SK-N-SH (cell line): ENCODE data around the gene PPP1R14C. TPM values are rescaled to one million over a fixed set of nuclear protein-coding genes. Genes with fewer than 3 reads are reported as not detected.

Experiments
- CTCF ChIA-PET: fragments of 300-600, 350-600 bp; formaldehyde crosslinking; extraction: SDS; loops from one replicate; lab custom pipeline; 2021; lab: Yijun Ruan, JAX
- POLR2A ChIA-PET: fragments of 350-600 bp; sonication (Branson Sonifier 250); formaldehyde crosslinking; extraction: SDS; loops from one replicate; lab custom pipeline; 2020; ENCODE audit warnings: antibody characterized with exemption, inconsistent platforms; lab: Yijun Ruan, JAX
- DNase-seq: peaks from one replicate; pipeline ENCODE4 v3.0.0; 2012
- H2AFZ ChIP-seq: fragments of 200-600 bp; sonication (generic); 2 replicates; pipeline ENCODE4 v1.8.1; 2016; ENCODE audit warnings: antibody characterized with exemption, mild to moderate bottlenecking, low read depth
- H3F3A ChIP-seq: fragments of 200-600 bp; sonication (generic); replicated peaks from 2 replicates; pipeline ENCODE3; 2016; ENCODE audit warnings: antibody characterized with exemption, mild to moderate bottlenecking; ENCODE audit not compliant: insufficient read depth
- H3K27ac ChIP-seq, 2 experiments: fragments of 200-500 bp in 1 of 2; fragments of 200-600 bp in 1 of 2; sonication (Bioruptor generic) in 1 of 2; sonication (generic), shearing (Covaris generic) in 1 of 2; 2 replicates each; pipeline versions ENCODE4 v1.5.1 to v1.6.1; 2014 to 2016; ENCODE audit warnings: low read depth in 2 of 2, inconsistent platforms in 1 of 2, low read length in 1 of 2, mild to moderate bottlenecking in 1 of 2, mixed read lengths in 1 of 2
- H3K27me3 ChIP-seq: fragments of 200-600 bp; sonication (generic), shearing (Covaris generic); 2 replicates; pipeline ENCODE4 v1.6.1; 2016; ENCODE audit warnings: mixed run types; ENCODE audit not compliant: insufficient read depth
- H3K36me3 ChIP-seq, 2 experiments: fragments of 200-500 bp in 1 of 2; fragments of 200-600 bp in 1 of 2; sonication (Bioruptor generic) in 1 of 2; sonication (generic) in 1 of 2; replicated peaks in 1 of 2; 2 replicates each; pipeline versions ENCODE3 to v1.5.1; 2014 to 2016; ENCODE audit warnings: low read length in 1 of 2, mild to moderate bottlenecking in 1 of 2; ENCODE audit not compliant: insufficient read depth in 2 of 2, control insufficient read depth in 1 of 2
- H3K4me1 ChIP-seq, 2 experiments: fragments of 200-500 bp in 1 of 2; fragments of 200-600 bp in 1 of 2; sonication (Bioruptor generic) in 1 of 2; sonication (generic), shearing (Covaris generic) in 1 of 2; 2 replicates each; pipeline versions ENCODE4 v1.5.1 to v1.6.1; 2014 to 2016; ENCODE audit warnings: low read depth in 1 of 2, low read length in 1 of 2, mixed run types in 1 of 2; ENCODE audit not compliant: insufficient read depth in 2 of 2, control insufficient read depth in 1 of 2
- H3K4me2 ChIP-seq: fragments of 200-600 bp; sonication (generic), shearing (Covaris generic); 2 replicates; pipeline ENCODE4 v1.6.1; 2017; ENCODE audit warnings: mixed run types
- H3K4me3 ChIP-seq, 2 experiments: fragments of 200-500 bp in 1 of 2; fragments of 200-600 bp in 1 of 2; sonication (Bioruptor generic) in 1 of 2; sonication (generic), shearing (Covaris generic) in 1 of 2; 2 replicates each; pipeline versions ENCODE4 v1.5.1 to v1.8.1; 2014 to 2016; ENCODE audit warnings: low read depth in 2 of 2, inconsistent platforms in 1 of 2, low read length in 1 of 2, mild to moderate bottlenecking in 1 of 2, mixed read lengths in 1 of 2, moderate library complexity in 1 of 2
- H3K79me2 ChIP-seq: fragments of 200-600 bp; sonication (generic); 2 replicates; pipeline ENCODE4 v1.8.1; 2017; ENCODE audit warnings: mild to moderate bottlenecking; ENCODE audit not compliant: insufficient read depth
- H3K9ac ChIP-seq: fragments of 200-600 bp; sonication (generic); 2 replicates; pipeline ENCODE4 v1.6.1; 2017; ENCODE audit warnings: mixed run types
- H3K9me2 ChIP-seq: fragments of 200-600 bp; sonication (generic); 2 replicates; pipeline ENCODE4 v1.6.1; 2017; ENCODE audit warnings: mixed run types
- H3K9me3 ChIP-seq: fragments of 200-600 bp; sonication (generic); 2 replicates; pipeline ENCODE4 v1.6.1; 2017; ENCODE audit warnings: mixed run types, mild to moderate bottlenecking, moderate library complexity
- H4K20me1 ChIP-seq: fragments of 200-600 bp; sonication (generic); 2 replicates; pipeline ENCODE4 v1.6.1; 2017; ENCODE audit warnings: mild to moderate bottlenecking, mixed run types; ENCODE audit not compliant: insufficient read depth
- EZH2phosphoT487 ChIP-seq: fragments of 200-600 bp; sonication (generic); IDR thresholded peaks from 2 replicates; pipeline ENCODE4 v1.6.1; 2017; ENCODE audit warnings: low read depth, mixed run types, mild to moderate bottlenecking, antibody characterized with exemption, moderate library complexity, borderline replicate concordance
- FOSL2 ChIP-seq: IDR thresholded peaks from 2 replicates; pipeline ENCODE4 v1.4.0; 2012; ENCODE audit warnings: low read depth, mild to moderate bottlenecking, moderate library complexity, borderline replicate concordance
- GABPA ChIP-seq: IDR thresholded peaks from 2 replicates; pipeline ENCODE4 v1.4.0; 2012; ENCODE audit warnings: low read depth, mild to moderate bottlenecking
- MAX ChIP-seq: IDR thresholded peaks from 2 replicates; pipeline ENCODE4 v1.4.0; 2012; ENCODE audit warnings: low read depth
- NFIC ChIP-seq: IDR thresholded peaks from 2 replicates; pipeline ENCODE4 v1.4.0; 2012; ENCODE audit warnings: borderline replicate concordance
- NRF1 ChIP-seq: IDR thresholded peaks from 2 replicates; pipeline ENCODE4 v1.6.1; 2012; ENCODE audit warnings: low read depth, mild to moderate bottlenecking, low read length
- PBX3 ChIP-seq: IDR thresholded peaks from 2 replicates; pipeline ENCODE4; 2012
- POLR2AphosphoS5 ChIP-seq: IDR thresholded peaks from 2 replicates; pipeline ENCODE4 v1.6.1; 2012; ENCODE audit warnings: low read depth, low read length
- RAD21 ChIP-seq: IDR thresholded peaks from 2 replicates; pipeline ENCODE4 v1.6.1; 2012; ENCODE audit warnings: mild to moderate bottlenecking, low read length
- RXRA ChIP-seq: IDR thresholded peaks from 2 replicates; pipeline ENCODE4 v1.4.0; 2012; ENCODE audit warnings: low read depth, mild to moderate bottlenecking, borderline replicate concordance
- SMC3 ChIP-seq: IDR thresholded peaks from 2 replicates; pipeline ENCODE4 v1.6.1; 2012; ENCODE audit warnings: low read depth, low read length, improper control_type of control experiment
- TCF12 ChIP-seq: IDR thresholded peaks from 2 replicates; pipeline ENCODE4 v1.4.0; 2012
- TEAD4 ChIP-seq: IDR thresholded peaks from 2 replicates; pipeline ENCODE4 v1.4.0; 2012; ENCODE audit warnings: mild to moderate bottlenecking, borderline replicate concordance; ENCODE audit not compliant: insufficient read depth
- USF1 ChIP-seq: IDR thresholded peaks from 2 replicates; pipeline ENCODE4 v1.4.0; 2012; ENCODE audit warnings: low read depth, borderline replicate concordance
- YY1 ChIP-seq: IDR thresholded peaks from 2 replicates; pipeline ENCODE4 v1.4.0; 2012; ENCODE audit warnings: low read depth, mild to moderate bottlenecking
- WGBS: methylation state at CpG from one replicate; pipeline ENCODE4 v1.1.6; 2017; ENCODE audit warnings: low lambda C conversion rate; 5-methylcytosine and 5-hydroxymethylcytosine counted together
- polyA plus RNA-seq, 3 experiments: library from polyadenylated mRNA; depleted of rRNA; stranded (reverse); fragments of >200 nt; gene quantifications; 2 replicates each; pipeline ENCODE4 v1.2.3, GENCODE V29; 2012
- TF ChIP-seq, protein P1 (sequence below): fragments of 200-600 bp; sonication (generic); IDR thresholded peaks from 2 replicates; pipeline ENCODE4 v1.6.1; 2017; ENCODE audit warnings: antibody characterized with exemption, mild to moderate bottlenecking, moderate library complexity
- TF ChIP-seq, protein P2 (sequence below): IDR thresholded peaks from 2 replicates; pipeline ENCODE4 v1.4.0; 2012; ENCODE audit warnings: low read depth, borderline replicate concordance

The PPP1R14C gene
- polyA plus RNA-seq, 1 of the 3 experiments (the other 2 are of a cell fraction): not detected

- WGBS: 17% methylated on average over 6 of the region's 7 CpGs
- Histone ChIP-seq H3K9ac (no peak overlapping the region), H3K9me2 (no peaks in the 10 kb centered on the region), H3K9me3 (no peaks in the 10 kb centered on the region), H3K4me3 (no peak overlapping the region), H3K27ac (no peak overlapping the region), H3F3A (no peaks in the 10 kb centered on the region), H4K20me1 (no peaks in the 10 kb centered on the region), H3K4me2 (no peak overlapping the region), H3K79me2 (no peaks in the 10 kb centered on the region), H3K4me1 (no peaks in the 10 kb centered on the region), H3K27me3 (peaks cover 16% of the 10 kb centered on the region; the same call in 1 of the 2 replicates), H2AFZ (no peak overlapping the region), H3K36me3 (no peaks in the 10 kb centered on the region)
- DNase-seq: no peak
- ChIA-PET POLR2A (no interaction called here), CTCF (no interaction called here)
- TF ChIP-seq NFIC: no peak
- no peak for TF ChIP-seq MAX
- TF ChIP-seq EZH2phosphoT487: no peak
- TF ChIP-seq NRF1: no peak
- no peak for TF ChIP-seq RXRA
- TF ChIP-seq TEAD4: no peak
These were observed 65.2 kb downstream of the PPP1R14C start for GRCh38 chr6:150207931-150208570.

DNA sequence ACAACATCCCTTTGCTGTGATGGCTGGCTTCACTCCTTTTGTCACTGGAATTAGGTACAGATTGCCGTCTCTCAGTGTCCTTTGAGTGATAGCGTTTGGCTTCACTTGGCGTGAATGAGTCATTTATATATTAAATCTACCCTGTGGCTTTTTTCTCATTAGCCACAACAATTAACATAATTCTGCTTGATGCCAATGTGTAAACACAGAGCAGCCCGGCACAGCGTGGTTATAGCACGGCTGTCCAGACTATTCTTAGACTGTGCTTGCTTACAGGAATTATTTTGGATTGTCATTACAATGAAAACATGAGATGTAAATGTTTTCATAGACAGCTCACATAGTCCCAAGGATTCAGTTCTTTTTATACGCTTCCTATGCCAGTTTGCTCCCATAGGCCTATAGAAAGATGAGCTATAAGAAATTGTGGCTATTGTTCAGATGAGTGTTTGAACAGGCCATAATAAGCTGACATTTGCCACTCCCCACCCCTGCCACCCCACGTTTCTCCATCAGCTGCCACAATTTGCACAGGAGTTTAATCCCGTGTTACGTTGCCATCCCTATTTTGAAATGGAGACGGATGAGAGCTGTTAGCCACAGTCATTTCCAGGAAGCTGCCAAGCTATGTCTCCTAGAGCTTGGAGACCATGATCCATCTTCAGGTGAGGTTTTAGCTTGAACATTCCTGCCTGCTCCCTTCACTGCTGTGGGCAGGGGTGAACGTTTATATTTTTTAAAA is 65.9 kb downstream of the PPP1R14C start:
- Histone ChIP-seq H4K20me1 (no peaks in the 10 kb centered on the region), H3K9ac (no peak overlapping the region), H3K27ac (no peak overlapping the region), H3K9me2 (no peaks in the 10 kb centered on the region), H3K36me3 (no peaks in the 10 kb centered on the region), H3K27me3 (peaks cover 16% of the 10 kb centered on the region; the same call in 1 of the 2 replicates), H3F3A (no peaks in the 10 kb centered on the region), H3K4me3 (no peak overlapping the region), H3K4me2 (no peak overlapping the region), H3K9me3 (no peaks in the 10 kb centered on the region), H3K79me2 (no peaks in the 10 kb centered on the region), H2AFZ (no peak overlapping the region), H3K4me1 (no peaks in the 10 kb centered on the region)
- 27% methylated on average over 12 of the region's 12 CpGs for WGBS
- TF ChIP-seq NFIC (no peak), FOSL2 (no peak), POLR2AphosphoS5 (no peak), PBX3 (no peak), NRF1 (no peak), RAD21 (no peak), TCF12 (no peak), GABPA (no peak), SMC3 (no peak), USF1 (no peak), YY1 (no peak), RXRA (no peak)
- TF ChIP-seq, protein P1, sequence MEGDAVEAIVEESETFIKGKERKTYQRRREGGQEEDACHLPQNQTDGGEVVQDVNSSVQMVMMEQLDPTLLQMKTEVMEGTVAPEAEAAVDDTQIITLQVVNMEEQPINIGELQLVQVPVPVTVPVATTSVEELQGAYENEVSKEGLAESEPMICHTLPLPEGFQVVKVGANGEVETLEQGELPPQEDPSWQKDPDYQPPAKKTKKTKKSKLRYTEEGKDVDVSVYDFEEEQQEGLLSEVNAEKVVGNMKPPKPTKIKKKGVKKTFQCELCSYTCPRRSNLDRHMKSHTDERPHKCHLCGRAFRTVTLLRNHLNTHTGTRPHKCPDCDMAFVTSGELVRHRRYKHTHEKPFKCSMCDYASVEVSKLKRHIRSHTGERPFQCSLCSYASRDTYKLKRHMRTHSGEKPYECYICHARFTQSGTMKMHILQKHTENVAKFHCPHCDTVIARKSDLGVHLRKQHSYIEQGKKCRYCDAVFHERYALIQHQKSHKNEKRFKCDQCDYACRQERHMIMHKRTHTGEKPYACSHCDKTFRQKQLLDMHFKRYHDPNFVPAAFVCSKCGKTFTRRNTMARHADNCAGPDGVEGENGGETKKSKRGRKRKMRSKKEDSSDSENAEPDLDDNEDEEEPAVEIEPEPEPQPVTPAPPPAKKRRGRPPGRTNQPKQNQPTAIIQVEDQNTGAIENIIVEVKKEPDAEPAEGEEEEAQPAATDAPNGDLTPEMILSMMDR: no peak
- TF ChIP-seq, protein P2, sequence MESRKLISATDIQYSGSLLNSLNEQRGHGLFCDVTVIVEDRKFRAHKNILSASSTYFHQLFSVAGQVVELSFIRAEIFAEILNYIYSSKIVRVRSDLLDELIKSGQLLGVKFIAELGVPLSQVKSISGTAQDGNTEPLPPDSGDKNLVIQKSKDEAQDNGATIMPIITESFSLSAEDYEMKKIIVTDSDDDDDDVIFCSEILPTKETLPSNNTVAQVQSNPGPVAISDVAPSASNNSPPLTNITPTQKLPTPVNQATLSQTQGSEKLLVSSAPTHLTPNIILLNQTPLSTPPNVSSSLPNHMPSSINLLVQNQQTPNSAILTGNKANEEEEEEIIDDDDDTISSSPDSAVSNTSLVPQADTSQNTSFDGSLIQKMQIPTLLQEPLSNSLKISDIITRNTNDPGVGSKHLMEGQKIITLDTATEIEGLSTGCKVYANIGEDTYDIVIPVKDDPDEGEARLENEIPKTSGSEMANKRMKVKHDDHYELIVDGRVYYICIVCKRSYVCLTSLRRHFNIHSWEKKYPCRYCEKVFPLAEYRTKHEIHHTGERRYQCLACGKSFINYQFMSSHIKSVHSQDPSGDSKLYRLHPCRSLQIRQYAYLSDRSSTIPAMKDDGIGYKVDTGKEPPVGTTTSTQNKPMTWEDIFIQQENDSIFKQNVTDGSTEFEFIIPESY: no peak
- no peak for DNase-seq
- ChIA-PET POLR2A (no interaction called here), CTCF (no interaction called here)
